WTC11 (cell line): ENCODE data around the gene GUCA1A. TPM values are rescaled to one million over a fixed set of nuclear protein-coding genes. Genes with fewer than 3 reads are reported as not detected.
A peak's percentile ranks its signal among the peaks of the same experiment; 100 is the strongest.

Experiments
- ATAC-seq: fragments of 200-7000 bp; cut with Tn5 transposase; 2 replicates; pipeline ENCODE4 v1.10.0; 2021; ENCODE audit warnings: mild to moderate bottlenecking, moderate library complexity
- CTCF ChIA-PET: fragments of 300-600 bp; sonication (Branson Sonifier 250); formaldehyde crosslinking; loops from one replicate; lab custom pipeline; 2021; ENCODE audit warnings: antibody characterized with exemption; lab: Charles Lee
- POLR2A ChIA-PET: fragments of 350-600 bp; sonication (Branson Sonifier 250); formaldehyde crosslinking; loops from one replicate; lab custom pipeline; 2021; ENCODE audit warnings: antibody characterized with exemption; lab: Charles Lee
- DNase-seq: peaks from one replicate; pipeline ENCODE4 v3.0.0; 2021; ENCODE audit warnings: low spot score
- H3K27ac Mint-ChIP-seq: 2 replicates; pipeline ENCODE4 v1.8.0; 2021; ENCODE audit warnings: mixed read lengths
- H3K27me3 Mint-ChIP-seq: 2 replicates; pipeline ENCODE4 v1.8.0; 2021; ENCODE audit warnings: low read depth, mild to moderate bottlenecking, moderate library complexity, mixed read lengths
- H3K36me3 Mint-ChIP-seq: 2 replicates; pipeline ENCODE4 v1.8.0; 2021; ENCODE audit warnings: mixed read lengths
- H3K4me1 Mint-ChIP-seq: 2 replicates; pipeline ENCODE4 v1.8.0; 2022; ENCODE audit warnings: mixed read lengths
- H3K4me3 Mint-ChIP-seq: 2 replicates; pipeline ENCODE4 v1.8.0; 2021; ENCODE audit warnings: mild to moderate bottlenecking, moderate library complexity, mixed read lengths
- H3K9me3 Mint-ChIP-seq: 2 replicates; pipeline ENCODE4 v1.8.0; 2021; ENCODE audit warnings: mixed read lengths
- CREB1 ChIP-seq: sonication (generic); formaldehyde crosslinking; IDR thresholded peaks from 2 replicates; pipeline ENCODE4 v1.8.0; 2023; ENCODE audit warnings: mild to moderate bottlenecking, missing genetic modification reagents
- E2F4 ChIP-seq: sonication (generic); formaldehyde crosslinking; IDR thresholded peaks from 2 replicates; pipeline ENCODE4 v1.8.1; 2022; ENCODE audit warnings: low read depth, mild to moderate bottlenecking, moderate library complexity, missing genetic modification reagents, borderline replicate concordance
- E2F5 ChIP-seq: sonication (generic); formaldehyde crosslinking; IDR thresholded peaks from 2 replicates; pipeline ENCODE4 v1.8.1; 2022; ENCODE audit warnings: mild to moderate bottlenecking, moderate library complexity, missing genetic modification reagents
- ESRRA ChIP-seq: sonication (generic); formaldehyde crosslinking; IDR thresholded peaks from 2 replicates; pipeline ENCODE4 v1.8.1; 2022; ENCODE audit warnings: mild to moderate bottlenecking, missing genetic modification reagents, borderline replicate concordance
- ETV6 ChIP-seq: sonication (generic); formaldehyde crosslinking; IDR thresholded peaks from 2 replicates; pipeline ENCODE4 v1.8.1; 2022; ENCODE audit warnings: mild to moderate bottlenecking, missing genetic modification reagents
- FOXK1 ChIP-seq: sonication (generic); formaldehyde crosslinking; IDR thresholded peaks from 2 replicates; pipeline ENCODE4 v1.8.0; 2022; ENCODE audit warnings: mild to moderate bottlenecking, moderate library complexity, missing genetic modification reagents
- HMGXB4 ChIP-seq: sonication (generic); formaldehyde crosslinking; IDR thresholded peaks from 2 replicates; pipeline ENCODE4 v1.8.1; 2023; ENCODE audit warnings: mild to moderate bottlenecking, moderate library complexity, missing genetic modification reagents
- IRF1 ChIP-seq: sonication (generic); formaldehyde crosslinking; IDR thresholded peaks from 2 replicates; pipeline ENCODE4 v1.8.0; 2023; ENCODE audit warnings: missing genetic modification reagents
- MAX ChIP-seq: sonication (generic); formaldehyde crosslinking; IDR thresholded peaks from 2 replicates; pipeline ENCODE4 v1.8.0; 2022; ENCODE audit warnings: mild to moderate bottlenecking, missing genetic modification reagents
- NFE2L1 ChIP-seq: sonication (generic); formaldehyde crosslinking; IDR thresholded peaks from 2 replicates; pipeline ENCODE4 v1.8.1; 2023; ENCODE audit warnings: missing genetic modification reagents
- NR3C1 ChIP-seq: sonication (generic); formaldehyde crosslinking; conservative IDR thresholded peaks from 2 replicates; pipeline ENCODE4 v1.8.1; 2023; ENCODE audit warnings: low read depth, mild to moderate bottlenecking, missing genetic modification reagents
- PREB ChIP-seq: sonication (generic); formaldehyde crosslinking; IDR thresholded peaks from 2 replicates; pipeline ENCODE4 v1.8.1; 2022; ENCODE audit warnings: mild to moderate bottlenecking, missing genetic modification reagents, moderate library complexity, borderline replicate concordance
- ZNF281 ChIP-seq: sonication (generic); formaldehyde crosslinking; IDR thresholded peaks from 2 replicates; pipeline ENCODE4 v1.8.0; 2023; ENCODE audit warnings: mild to moderate bottlenecking, missing genetic modification reagents
- ZNF317 ChIP-seq: sonication (generic); formaldehyde crosslinking; IDR thresholded peaks from 2 replicates; pipeline ENCODE4 v1.8.1; 2023; ENCODE audit warnings: low read depth, mild to moderate bottlenecking, moderate library complexity, missing genetic modification reagents, borderline replicate concordance
- total RNA-seq: library from RNA; stranded (reverse); gene quantifications from 3 replicates; pipeline ENCODE4 v1.2.3, GENCODE V29; 2021

Gene GUCA1A
- total RNA-seq, 1 experiment from 2014 or later = 10.9 TPM

- TF ChIP-seq PREB (peak; percentile 47; the same call in 1 of the 2 replicates), IRF1 (CRISPR knock-in tag) (0 out of 2 replicates have a peak, but pooled peaks have one; percentile 46), NFE2L1 (CRISPR knock-in tag) (peak; percentile 87), E2F5 (CRISPR knock-in tag) (peak; percentile 48; the same call in 1 of the 2 replicates), NR3C1 (CRISPR knock-in tag) (peak; percentile 93), ZNF317 (0 out of 2 replicates have a peak, but pooled peaks have one; percentile 37), ESRRA (CRISPR knock-in tag) (peak; percentile 50; the same call in 1 of the 2 replicates), FOXK1 (CRISPR knock-in tag) (peak; percentile 72), ZNF281 (CRISPR knock-in tag) (peak; percentile 75; the same call in 1 of the 2 replicates)
Measured at GRCh38 chr6:42176981-42177380, 3.8 kb downstream of the GUCA1A start (continued).

GRCh38 chr6:42177514-42178364 is 4.6 kb downstream of the GUCA1A start:
- Mint-ChIP-seq H3K9me3 (no peaks in the 10 kb centered on the region), H3K4me3 (peak overlapping the region; percentile 86), H3K4me1 (peaks cover 50% of the 10 kb centered on the region), H3K27ac (peak overlapping the region; percentile 76), H3K27me3 (peaks cover 5% of the 10 kb centered on the region), H3K36me3 (no peaks in the 10 kb centered on the region; the same call in 1 of the 2 replicates)
- CTCF ChIA-PET = interaction anchor here (1.1 to 3.6 kb wide), 7 partner anchors 9 to 128 kb away, joined by 3 to 20 read pairs (median 7); partner anchors contain the start of gene TAF8
- ATAC-seq (peak; percentile 92), DNase-seq (peak; percentile 92)
- TF ChIP-seq E2F4 (CRISPR knock-in tag) = no peak
- no peak for TF ChIP-seq E2F5 (CRISPR knock-in tag)
- 0 out of 2 replicates have a peak, but pooled peaks have one; percentile 12 for TF ChIP-seq HMGXB4 (CRISPR knock-in tag)
- TF ChIP-seq CREB1 (CRISPR knock-in tag) = no peak
- 0 out of 2 replicates have a peak, but pooled peaks have one; percentile 15 for TF ChIP-seq ETV6 (CRISPR knock-in tag)
- peak; percentile 69 for TF ChIP-seq MAX (CRISPR knock-in tag)
- POLR2A ChIA-PET = interaction anchor here (0.5 to 0.8 kb wide), 3 partner anchors 12 to 33 kb away, joined by 3 to 5 read pairs (median 3); no protein-coding TSS in a partner anchor
